Fibroblast of lung (primary cell): ENCODE results near the gene CUBN.

Experiments used
- EZH2 ChIP-seq: IDR thresholded peaks from 2 replicates; pipeline ENCODE4 v1.5.1; 2012; ENCODE audit warnings: low read length, control low read depth, mild to moderate bottlenecking; ENCODE audit errors: missing control alignments
- TF ChIP-seq, protein P1 (sequence below), 2 donors: IDR thresholded peaks in 1 of 2; conservative IDR thresholded peaks in 1 of 2; 1 replicate in 1 of 2; 2 replicates in 1 of 2; pipeline ENCODE4 v1.5.1; 2011 to 2012; ENCODE audit warnings: low read length in 2 of 2, control low read depth in 1 of 2, inconsistent platforms in 1 of 2, low read depth in 1 of 2, mild to moderate bottlenecking in 1 of 2

DNA sequence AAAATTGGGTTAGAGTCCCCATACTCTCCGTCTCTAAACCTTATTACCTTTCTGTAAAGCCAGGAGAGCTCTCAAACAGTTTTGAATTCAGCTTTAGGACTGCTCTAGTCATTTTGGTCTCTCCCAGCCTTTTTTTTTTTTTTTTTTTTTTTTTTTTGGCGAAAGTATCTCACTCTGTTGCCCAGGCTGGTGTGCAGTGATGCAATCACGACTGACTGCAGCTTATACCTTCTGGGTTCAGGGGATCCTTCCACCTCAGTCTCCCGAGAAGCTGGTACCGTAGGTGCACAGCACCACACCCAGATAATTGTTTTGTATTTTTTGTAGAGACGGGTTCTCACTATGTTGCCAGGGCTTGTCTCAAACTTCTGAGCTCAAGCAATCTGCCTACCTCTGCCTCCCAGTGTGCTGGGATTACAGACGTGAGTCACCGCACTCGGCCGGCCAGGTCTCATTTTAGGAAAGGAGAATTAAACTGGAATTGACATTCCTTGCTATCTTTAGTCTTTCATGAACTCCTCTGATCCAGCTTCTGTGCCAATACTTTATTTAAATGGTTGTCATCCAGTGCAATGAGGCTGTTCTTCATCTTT, 281.0 kb downstream of the CUBN start:
- TF ChIP-seq, protein P1, sequence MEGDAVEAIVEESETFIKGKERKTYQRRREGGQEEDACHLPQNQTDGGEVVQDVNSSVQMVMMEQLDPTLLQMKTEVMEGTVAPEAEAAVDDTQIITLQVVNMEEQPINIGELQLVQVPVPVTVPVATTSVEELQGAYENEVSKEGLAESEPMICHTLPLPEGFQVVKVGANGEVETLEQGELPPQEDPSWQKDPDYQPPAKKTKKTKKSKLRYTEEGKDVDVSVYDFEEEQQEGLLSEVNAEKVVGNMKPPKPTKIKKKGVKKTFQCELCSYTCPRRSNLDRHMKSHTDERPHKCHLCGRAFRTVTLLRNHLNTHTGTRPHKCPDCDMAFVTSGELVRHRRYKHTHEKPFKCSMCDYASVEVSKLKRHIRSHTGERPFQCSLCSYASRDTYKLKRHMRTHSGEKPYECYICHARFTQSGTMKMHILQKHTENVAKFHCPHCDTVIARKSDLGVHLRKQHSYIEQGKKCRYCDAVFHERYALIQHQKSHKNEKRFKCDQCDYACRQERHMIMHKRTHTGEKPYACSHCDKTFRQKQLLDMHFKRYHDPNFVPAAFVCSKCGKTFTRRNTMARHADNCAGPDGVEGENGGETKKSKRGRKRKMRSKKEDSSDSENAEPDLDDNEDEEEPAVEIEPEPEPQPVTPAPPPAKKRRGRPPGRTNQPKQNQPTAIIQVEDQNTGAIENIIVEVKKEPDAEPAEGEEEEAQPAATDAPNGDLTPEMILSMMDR (conservative IDR thresholded peaks at IDR 0.05 in 1 of 2, IDR thresholded peaks at IDR 0.05 in 1 of 2; ENCODE audit: low read depth in 1 of 2, low read length in 2 of 2), result no peak
- TF ChIP-seq EZH2, result no peak
